K562 (cell line): ENCODE data around the gene FLAD1. TPM values are rescaled to one million over a fixed set of nuclear protein-coding genes. Genes with fewer than 3 reads are reported as not detected.

Experiments
- ATF1 ChIP-seq, 2 experiments: fragments of 450-650 bp in 1 of 2; IDR thresholded peaks; 2 replicates each; pipeline ENCODE4 v1.6.1; 2016; ENCODE audit warnings: missing compliant biosample characterization in 1 of 2, missing genetic modification characterization in 1 of 2
- CGGBP1 ChIP-seq: fragments of 250-450 bp; sonication (Bioruptor Pico); IDR thresholded peaks from 2 replicates; pipeline ENCODE4 v1.9.0; 2021; ENCODE audit warnings: mild to moderate bottlenecking
- CREB1 ChIP-seq, 2 experiments: sonication (generic) in 1 of 2; formaldehyde crosslinking in 1 of 2; IDR thresholded peaks; 2 replicates each; pipeline versions ENCODE4 v1.6.1 to v1.8.0; 2012 to 2022; ENCODE audit warnings: inconsistent platforms in 1 of 2, mild to moderate bottlenecking in 1 of 2, missing genetic modification reagents in 1 of 2, moderate library complexity in 1 of 2
- HDAC2 ChIP-seq: fragments of 450-650 bp; IDR thresholded peaks from 2 replicates; pipeline ENCODE4 v1.6.1; 2016; ENCODE audit warnings: mild to moderate bottlenecking
- HMBOX1 ChIP-seq: sonication (generic); IDR thresholded peaks from 2 replicates; pipeline ENCODE4 v1.6.1; 2016
- MBD1 ChIP-seq: fragments of 250-450 bp; sonication (Bioruptor Pico); IDR thresholded peaks from 2 replicates; pipeline ENCODE4 v1.8.0; 2022; ENCODE audit warnings: inconsistent platforms
- MEIS2 ChIP-seq: fragments of 450-650 bp; IDR thresholded peaks from 2 replicates; pipeline ENCODE4 v1.6.1; 2014; ENCODE audit warnings: mild to moderate bottlenecking; ENCODE audit not compliant: partially characterized antibody
- RBBP5 ChIP-seq: fragments of 200-600 bp; sonication (generic); IDR thresholded peaks from 2 replicates; pipeline ENCODE4 v1.6.1; 2012; ENCODE audit warnings: borderline replicate concordance, mild to moderate bottlenecking, low read length, control low read depth, inconsistent platforms; ENCODE audit not compliant: insufficient read depth, poor library complexity, severe bottlenecking
- RNF2 ChIP-seq: sonication (generic); IDR thresholded peaks from 2 replicates; pipeline ENCODE4 v1.6.1; 2016
- SIX5 ChIP-seq, 2 experiments: IDR thresholded peaks; 2 replicates each; pipeline ENCODE4 v1.6.1; 2011; ENCODE audit warnings: low read length in 2 of 2, borderline replicate concordance in 1 of 2, low read depth in 1 of 2, mild to moderate bottlenecking in 1 of 2, moderate library complexity in 1 of 2; ENCODE audit not compliant: insufficient read depth in 1 of 2
- TAF1 ChIP-seq: IDR thresholded peaks from 2 replicates; pipeline ENCODE4 v1.6.1; 2011; ENCODE audit warnings: mild to moderate bottlenecking, low read length, moderate library complexity; ENCODE audit not compliant: insufficient read depth, control insufficient read depth, severe bottlenecking; ENCODE audit errors: extremely low read depth
- TRIM28 ChIP-seq: fragments of 450-650 bp; IDR thresholded peaks from 2 replicates; pipeline ENCODE4 v1.6.1; 2017
- ZBED1 ChIP-seq: IDR thresholded peaks from 2 replicates; pipeline ENCODE4 v1.6.1; 2014
- ZNF398 ChIP-seq: fragments of 250-450 bp; sonication (Bioruptor Pico); IDR thresholded peaks from 2 replicates; pipeline ENCODE4 v1.8.0; 2021; ENCODE audit warnings: moderate library complexity, mild to moderate bottlenecking, inconsistent platforms
- ZNF445 ChIP-seq: fragments of 250-450 bp; sonication (Bioruptor Pico); IDR thresholded peaks from 2 replicates; pipeline ENCODE4 v1.4.0; 2020; ENCODE audit warnings: low read depth, mild to moderate bottlenecking, moderate library complexity
- ZNF583 ChIP-seq: fragments of 250-450 bp; sonication (Bioruptor Pico); IDR thresholded peaks from 2 replicates; pipeline ENCODE4 v1.4.0; 2020
- ZNF584 ChIP-seq: fragments of 200-800 bp; sonication (Bioruptor generic); IDR thresholded peaks from 2 replicates; pipeline ENCODE4 v1.6.1; 2016; ENCODE audit warnings: low read depth, mild to moderate bottlenecking, missing genetic modification characterization, missing compliant biosample characterization
- polyA plus RNA-seq, 8 experiments: library from polyadenylated mRNA; depleted of rRNA in 4 of 8; stranded (reverse) in 5 of 8; unstranded in 3 of 8; fragments of >200 nt; fragmentation: Nextera tagmentation in 2 of 8; fragmentation: Illumina TruSeq in 1 of 8; extraction: Ambion mirVana in 2 of 8; extraction: Trizol in 1 of 8; gene quantifications; 2 replicates each; pipeline versions ENCODE4 v1.2.1 to v1.2.3, GENCODE V29; 2011 to 2014; ENCODE audit warnings: inconsistent platforms in 1 of 8, missing spikeins in 1 of 8
- total RNA-seq, 7 experiments: library from RNA; depleted of rRNA in 6 of 7; stranded (reverse); fragments of >200 nt in 6 of 7; fragmentation: Illumina TruSeq in 2 of 7; extraction: Trizol in 2 of 7; gene quantifications; 2 replicates each; pipeline versions ENCODE4 v1.2.1 to v1.2.3, GENCODE V29; 2011 to 2021; ENCODE audit warnings: low replicate concordance in 1 of 7
- TF ChIP-seq, protein P1 (sequence below): sonication (generic); formaldehyde crosslinking; IDR thresholded peaks from 2 replicates; pipeline ENCODE4 v1.8.0; 2022; ENCODE audit warnings: mild to moderate bottlenecking, missing genetic modification reagents

FLAD1 gene
- total and polyA plus RNA-seq, 9 of the 15 experiments (the other 6 are each of a cell fraction or from before 2014, with no cell fraction given), result 24.9 to 85.8 (median 67.0) TPM

- TF ChIP-seq HMBOX1, result no peak
- no peak for TF ChIP-seq ZNF583
- TF ChIP-seq MEIS2, result no peak
- peak in 1 of 2 experiments; percentile 3; a peak in 1 of 4 replicates for TF ChIP-seq SIX5 (IDR thresholded peaks at IDR 0.05; ENCODE audit: borderline replicate concordance in 1 of 2, insufficient read depth in 1 of 2, low read depth in 1 of 2, low read length in 2 of 2)
- peak; percentile 35; the same call in 1 of the 2 replicates for TF ChIP-seq ZNF584 (CRISPR knock-in tag)
- TF ChIP-seq, protein P1, sequence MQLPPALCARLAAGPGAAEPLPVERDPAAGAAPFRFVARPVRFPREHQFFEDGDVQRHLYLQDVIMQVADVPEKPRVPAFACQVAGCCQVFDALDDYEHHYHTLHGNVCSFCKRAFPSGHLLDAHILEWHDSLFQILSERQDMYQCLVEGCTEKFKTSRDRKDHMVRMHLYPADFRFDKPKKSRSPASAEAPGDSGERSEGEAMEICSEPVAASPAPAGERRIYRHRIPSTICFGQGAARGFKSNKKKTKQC (CRISPR knock-in tag), result peak; percentile 98
- TF ChIP-seq TRIM28, result no peak
- no peak for TF ChIP-seq MBD1 (CRISPR knock-in tag)
- no peak for TF ChIP-seq ATF1 (CRISPR knock-in tag; IDR thresholded peaks at IDR 0.05)
- TF ChIP-seq ATF1 (tag; IDR thresholded peaks at IDR 0.05), result no peak
- TF ChIP-seq HDAC2, result peak; percentile 98
- peak; percentile 99 for TF ChIP-seq ZBED1
- peak; percentile 50 for TF ChIP-seq TAF1
- peak; percentile 75 for TF ChIP-seq RBBP5
- TF ChIP-seq CGGBP1 (CRISPR knock-in tag), result no peak
- no peak; the same call in 1 of the 2 replicates for TF ChIP-seq CREB1 (IDR thresholded peaks at IDR 0.05)
- TF ChIP-seq CREB1 (CRISPR knock-in tag; IDR thresholded peaks at IDR 0.05), result no peak
- no peak for TF ChIP-seq ZNF398 (CRISPR knock-in tag)
- no peak for TF ChIP-seq ZNF445 (CRISPR knock-in tag)
- peak; percentile 98 for TF ChIP-seq RNF2
Observed at GRCh38 chr1:154936555-154937084, 46.5 kb upstream of the FLAD1 start, which contains the start of gene PMVK (continued).
